IPS-20b (cell line): ENCODE measurements around the gene PTPRN2.
A peak's percentile ranks its signal among the peaks of the same experiment; 100 is the strongest.

Experiments used
- H3K27ac ChIP-seq: one replicate; pipeline ENCODE4 v1.5.1; 2013; ENCODE audit warnings: low read length
- H3K27me3 ChIP-seq: 2 replicates; pipeline ENCODE4 v1.6.1; 2013; ENCODE audit warnings: mild to moderate bottlenecking, low read length, inconsistent platforms; ENCODE audit not compliant: insufficient read depth
- H3K36me3 ChIP-seq: 2 replicates; pipeline ENCODE4 v1.6.1; 2013; ENCODE audit warnings: low read depth, mild to moderate bottlenecking, inconsistent platforms, low read length, moderate library complexity; ENCODE audit not compliant: insufficient read depth
- H3K4me1 ChIP-seq: 2 replicates; pipeline ENCODE4 v1.6.1; 2013; ENCODE audit warnings: mild to moderate bottlenecking, control low read depth, inconsistent platforms, low read length, moderate library complexity; ENCODE audit not compliant: insufficient read depth
- H3K4me3 ChIP-seq: 2 replicates; pipeline ENCODE4 v1.5.1; 2013; ENCODE audit warnings: mild to moderate bottlenecking, low read length, inconsistent platforms
- H3K9ac ChIP-seq: 2 replicates; pipeline ENCODE4 v1.6.1; 2013; ENCODE audit warnings: low read depth, mild to moderate bottlenecking, inconsistent platforms, low read length, moderate library complexity
- H3K9me3 ChIP-seq: 2 replicates; pipeline ENCODE4 v1.6.1; 2013; ENCODE audit warnings: mild to moderate bottlenecking, low read depth, low read length, inconsistent platforms; ENCODE audit not compliant: insufficient read depth

Gene PTPRN2

DNA sequence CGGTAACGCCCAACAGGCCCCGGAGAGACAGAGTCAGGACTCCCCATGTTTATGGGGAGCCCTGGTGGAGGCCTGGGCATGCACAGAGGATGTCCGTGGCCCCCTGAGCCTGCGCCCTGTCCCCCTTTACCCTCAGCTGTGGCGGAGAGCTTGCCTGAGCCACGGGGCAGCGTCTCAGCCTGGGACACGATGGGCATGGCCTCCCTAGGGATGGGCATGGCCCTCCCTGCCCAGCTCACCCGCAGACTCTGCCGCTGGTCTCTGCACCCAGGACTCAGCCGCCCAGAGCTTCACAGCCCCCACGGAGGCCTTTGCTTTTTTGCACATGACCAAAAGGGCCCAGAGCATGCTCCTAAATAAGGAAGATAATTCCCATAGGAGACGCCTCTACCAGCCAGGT is 394.2 kb downstream of the PTPRN2 start:
- no peak overlapping the region for H3K4me3 ChIP-seq
- no peak overlapping the region for H3K27ac ChIP-seq
- H3K9me3 ChIP-seq, result peaks cover 98% of the 10 kb centered on the region
- H3K4me1 ChIP-seq, result no peaks in the 10 kb centered on the region
- no peak overlapping the region for H3K9ac ChIP-seq
- no peaks in the 10 kb centered on the region for H3K36me3 ChIP-seq
- H3K27me3 ChIP-seq, result no peaks in the 10 kb centered on the region

DNA sequence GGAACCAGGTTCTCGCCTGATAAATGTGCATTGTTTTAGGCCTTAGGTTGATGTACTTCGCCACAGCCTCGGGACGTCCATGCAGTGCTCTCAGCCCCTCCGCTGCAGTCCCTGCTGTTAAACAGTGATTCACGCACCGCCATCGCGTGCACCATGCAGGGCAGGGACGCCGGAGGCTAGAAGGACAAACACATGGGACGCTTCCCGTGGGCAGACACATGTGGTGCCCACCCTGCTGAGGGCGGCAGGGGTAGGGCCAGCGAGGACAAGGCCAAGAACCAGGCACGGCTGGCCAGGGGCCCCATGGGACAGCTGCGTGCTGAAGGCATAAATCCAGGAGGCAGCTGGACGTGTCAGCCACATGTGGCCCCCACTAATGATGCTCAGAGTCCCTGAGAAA is 394.7 kb downstream of the PTPRN2 start:
- no peaks in the 10 kb centered on the region for H3K36me3 ChIP-seq
- peaks cover 94% of the 10 kb centered on the region for H3K9me3 ChIP-seq
- H3K27me3 ChIP-seq, result no peaks in the 10 kb centered on the region
- H3K27ac ChIP-seq, result no peak overlapping the region
- H3K9ac ChIP-seq, result no peak overlapping the region
- H3K4me1 ChIP-seq, result no peaks in the 10 kb centered on the region
- no peak overlapping the region for H3K4me3 ChIP-seq

DNA sequence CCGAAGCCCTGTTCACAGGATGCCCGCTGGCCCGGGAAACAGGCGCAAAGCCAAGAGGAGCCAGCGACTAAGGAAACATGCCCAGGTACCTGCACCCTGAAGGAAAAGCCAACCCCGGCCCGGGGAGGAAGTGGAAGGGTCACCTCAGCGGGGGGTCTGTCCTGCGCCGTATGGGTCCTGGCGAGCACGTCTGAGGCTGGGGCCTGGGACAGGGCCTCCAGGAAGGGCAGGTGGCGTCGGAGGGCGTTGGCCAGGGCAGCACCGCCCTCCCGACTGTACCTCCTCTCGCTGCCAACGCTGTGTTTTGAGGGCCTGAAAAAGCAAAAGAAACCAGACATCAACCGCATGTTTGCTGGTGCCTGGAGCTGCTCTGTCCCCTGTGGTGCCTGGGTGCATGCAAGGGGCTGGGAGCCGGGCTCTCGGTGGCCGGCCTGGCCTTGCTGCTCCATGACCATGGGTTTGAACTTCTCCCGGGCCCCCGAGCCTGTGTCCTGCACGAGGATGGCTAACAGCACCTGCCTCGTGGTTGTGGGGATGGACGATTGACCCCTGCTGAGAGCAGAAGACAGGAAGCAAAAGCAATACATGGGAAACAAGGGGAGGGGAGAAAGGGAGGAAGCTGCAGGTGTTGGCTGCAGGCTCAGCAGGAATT is 395.3 kb downstream of the PTPRN2 start:
- H3K27ac ChIP-seq, result no peak overlapping the region
- no peaks in the 10 kb centered on the region for H3K36me3 ChIP-seq
- no peak overlapping the region for H3K4me3 ChIP-seq
- H3K4me1 ChIP-seq, result no peaks in the 10 kb centered on the region
- peaks cover 94% of the 10 kb centered on the region for H3K9me3 ChIP-seq
- no peak overlapping the region for H3K9ac ChIP-seq
- H3K27me3 ChIP-seq, result no peaks in the 10 kb centered on the region

DNA sequence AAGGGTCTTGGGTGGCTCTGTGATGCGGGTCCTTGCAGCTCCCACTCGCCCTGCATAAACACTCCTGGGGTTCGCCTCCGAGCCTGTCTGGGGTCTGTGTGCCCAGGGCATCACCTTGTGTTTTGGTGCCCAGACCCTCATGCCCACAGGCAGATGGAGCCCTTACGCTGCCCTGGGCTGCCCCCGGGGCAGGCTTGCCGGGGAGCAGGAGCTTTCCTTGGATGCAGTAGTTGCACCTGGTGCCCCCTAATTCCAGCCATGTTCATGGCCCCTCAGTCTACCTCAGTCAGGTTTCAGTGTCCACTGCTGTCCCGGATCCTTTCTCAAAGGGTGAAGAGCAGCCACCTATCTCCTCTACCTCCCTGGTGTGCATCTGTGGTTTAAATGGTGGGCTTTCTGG is 396.0 kb downstream of the PTPRN2 start:
- Histone ChIP-seq H3K9me3 (peaks cover 94% of the 10 kb centered on the region), H3K36me3 (no peaks in the 10 kb centered on the region)

DNA sequence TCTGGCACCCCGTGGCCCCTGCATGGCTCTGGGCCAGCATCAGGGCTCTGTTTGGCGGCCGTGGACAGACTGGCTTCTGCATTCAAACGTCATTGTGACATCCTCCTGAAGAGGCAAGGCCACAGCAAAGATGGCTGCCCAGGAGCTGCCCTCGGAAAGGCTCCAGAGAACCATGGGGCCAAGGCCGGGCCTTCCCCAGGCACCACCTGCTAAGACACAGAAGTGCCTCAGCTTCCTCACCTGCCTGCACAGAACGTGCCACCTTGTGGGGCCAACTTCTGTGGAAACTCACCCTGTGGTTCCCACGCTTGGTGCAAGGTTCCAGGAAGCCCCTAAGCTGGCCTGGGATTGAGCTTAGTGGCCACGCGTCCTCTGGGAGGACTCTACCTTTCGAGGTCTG is 396.9 kb downstream of the PTPRN2 start:
- Histone ChIP-seq H3K9ac (no peak overlapping the region), H3K4me3 (no peak overlapping the region), H3K27me3 (no peaks in the 10 kb centered on the region), H3K36me3 (no peaks in the 10 kb centered on the region), H3K9me3 (peaks cover 93% of the 10 kb centered on the region), H3K4me1 (no peaks in the 10 kb centered on the region), H3K27ac (no peak overlapping the region)

More for the DNA sequence above, 396.0 kb downstream of the PTPRN2 start:
- H3K9ac ChIP-seq, result no peak overlapping the region
- H3K4me1 ChIP-seq, result no peaks in the 10 kb centered on the region
- no peak overlapping the region for H3K27ac ChIP-seq
- H3K4me3 ChIP-seq, result no peak overlapping the region
- no peaks in the 10 kb centered on the region for H3K27me3 ChIP-seq

GRCh38 chr7:158188676-158189075 is 398.9 kb downstream of the PTPRN2 start:
- H3K27me3 ChIP-seq, result no peaks in the 10 kb centered on the region
- H3K36me3 ChIP-seq, result no peaks in the 10 kb centered on the region
- no peak overlapping the region for H3K27ac ChIP-seq
- H3K4me1 ChIP-seq, result no peaks in the 10 kb centered on the region
- H3K9me3 ChIP-seq, result peaks cover 94% of the 10 kb centered on the region
- peak overlapping the region; percentile 18; the same call in 1 of the 2 replicates for H3K4me3 ChIP-seq
- no peak overlapping the region for H3K9ac ChIP-seq

DNA sequence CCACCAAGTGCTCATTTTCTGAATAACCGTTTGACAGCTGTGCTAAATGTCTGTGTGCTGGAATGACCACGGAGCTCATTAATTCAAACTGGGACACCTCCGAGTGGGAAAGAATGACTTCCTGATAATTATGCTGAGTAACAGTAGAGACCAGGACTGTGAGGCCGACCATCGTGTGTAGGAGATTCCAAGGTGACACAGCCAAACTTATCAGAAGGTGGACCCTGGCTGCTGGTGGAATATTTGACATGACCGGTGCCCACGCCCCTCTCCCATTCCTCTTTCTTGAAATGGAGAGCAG is 400.0 kb downstream of the PTPRN2 start:
- peaks cover 94% of the 10 kb centered on the region for H3K9me3 ChIP-seq
- no peaks in the 10 kb centered on the region for H3K27me3 ChIP-seq
- H3K27ac ChIP-seq, result no peak overlapping the region
- no peak overlapping the region for H3K9ac ChIP-seq
- H3K36me3 ChIP-seq, result no peaks in the 10 kb centered on the region
- no peaks in the 10 kb centered on the region for H3K4me1 ChIP-seq
- H3K4me3 ChIP-seq, result no peak overlapping the region

DNA sequence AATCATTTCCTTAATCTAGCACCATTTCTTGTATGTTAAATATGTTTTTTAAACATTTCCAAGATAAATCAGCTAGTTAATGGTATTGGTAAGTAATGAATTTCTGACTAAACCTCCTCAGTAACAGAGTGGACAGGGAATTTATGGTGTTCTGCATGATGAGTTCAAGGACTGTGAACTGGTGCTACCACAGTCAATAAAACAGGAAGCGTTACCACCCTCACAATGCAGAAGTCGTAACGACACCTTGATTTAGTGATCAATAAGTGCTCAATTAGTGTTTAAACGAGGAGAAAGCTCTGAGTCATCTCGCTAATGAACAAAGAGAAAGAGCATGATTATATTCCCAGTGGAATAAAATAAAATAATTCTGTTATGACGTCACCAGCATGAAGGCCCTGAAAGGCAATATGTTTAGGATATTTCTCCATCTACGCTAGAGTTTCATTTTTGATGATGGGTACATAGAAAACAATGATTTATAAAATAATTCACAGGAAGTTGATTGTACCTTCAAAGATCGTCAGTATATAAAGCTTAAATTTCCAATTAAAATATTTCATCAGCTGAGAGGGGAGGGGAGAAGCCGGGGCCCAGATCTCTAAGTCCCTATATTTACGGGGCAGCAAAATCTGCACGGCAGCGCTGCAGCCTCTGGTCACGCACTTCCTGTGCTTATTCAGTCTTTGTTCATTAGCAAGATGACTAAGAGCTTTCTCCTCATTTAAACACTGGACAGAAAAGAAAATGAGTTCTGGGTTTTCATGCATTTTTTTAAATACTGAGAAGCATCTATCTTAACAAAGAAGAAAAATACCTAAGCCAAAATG is 400.5 kb downstream of the PTPRN2 start:
- Histone ChIP-seq H3K27ac (no peak overlapping the region), H3K27me3 (no peaks in the 10 kb centered on the region), H3K9ac (no peak overlapping the region), H3K36me3 (no peaks in the 10 kb centered on the region), H3K9me3 (peaks cover 93% of the 10 kb centered on the region), H3K4me3 (no peak overlapping the region), H3K4me1 (no peaks in the 10 kb centered on the region)

- Histone ChIP-seq H3K9me3 (peaks cover 92% of the 10 kb centered on the region), H3K27ac (no peak overlapping the region), H3K4me3 (no peak overlapping the region), H3K36me3 (no peaks in the 10 kb centered on the region), H3K27me3 (no peaks in the 10 kb centered on the region), H3K4me1 (no peaks in the 10 kb centered on the region), H3K9ac (no peak overlapping the region)
Measured at GRCh38 chr7:158186406-158186805, 401.2 kb downstream of the PTPRN2 start.

- Histone ChIP-seq H3K27ac (no peak overlapping the region), H3K9me3 (peaks cover 92% of the 10 kb centered on the region), H3K36me3 (no peaks in the 10 kb centered on the region), H3K4me1 (no peaks in the 10 kb centered on the region), H3K9ac (no peak overlapping the region), H3K27me3 (no peaks in the 10 kb centered on the region), H3K4me3 (no peak overlapping the region)
Measured at GRCh38 chr7:158185653-158186052, 402.0 kb downstream of the PTPRN2 start.

DNA sequence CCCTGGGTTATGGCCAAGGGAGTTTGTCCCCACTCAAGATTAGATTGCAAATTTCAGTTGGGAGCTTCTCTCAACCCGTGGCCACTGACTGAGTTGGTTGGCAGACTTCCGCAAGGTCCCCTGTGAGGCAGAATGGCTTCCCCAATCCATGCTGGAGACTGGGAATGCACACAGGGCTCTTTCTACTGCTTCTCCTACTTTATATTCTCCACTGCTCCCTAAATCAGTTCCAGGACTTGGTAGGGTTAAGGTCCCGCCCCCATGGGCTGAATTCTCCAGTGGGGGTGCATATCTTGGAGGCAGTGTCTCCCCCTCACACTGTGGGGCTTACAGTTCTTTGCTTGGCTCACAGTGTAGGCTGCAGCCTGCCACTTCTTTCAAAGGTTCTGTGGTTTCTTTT is 404.2 kb downstream of the PTPRN2 start:
- no peak overlapping the region for H3K4me3 ChIP-seq
- no peaks in the 10 kb centered on the region for H3K4me1 ChIP-seq
- no peaks in the 10 kb centered on the region for H3K36me3 ChIP-seq
- peaks cover 92% of the 10 kb centered on the region for H3K9me3 ChIP-seq
- no peaks in the 10 kb centered on the region for H3K27me3 ChIP-seq
- H3K9ac ChIP-seq, result no peak overlapping the region
- no peak overlapping the region for H3K27ac ChIP-seq

DNA sequence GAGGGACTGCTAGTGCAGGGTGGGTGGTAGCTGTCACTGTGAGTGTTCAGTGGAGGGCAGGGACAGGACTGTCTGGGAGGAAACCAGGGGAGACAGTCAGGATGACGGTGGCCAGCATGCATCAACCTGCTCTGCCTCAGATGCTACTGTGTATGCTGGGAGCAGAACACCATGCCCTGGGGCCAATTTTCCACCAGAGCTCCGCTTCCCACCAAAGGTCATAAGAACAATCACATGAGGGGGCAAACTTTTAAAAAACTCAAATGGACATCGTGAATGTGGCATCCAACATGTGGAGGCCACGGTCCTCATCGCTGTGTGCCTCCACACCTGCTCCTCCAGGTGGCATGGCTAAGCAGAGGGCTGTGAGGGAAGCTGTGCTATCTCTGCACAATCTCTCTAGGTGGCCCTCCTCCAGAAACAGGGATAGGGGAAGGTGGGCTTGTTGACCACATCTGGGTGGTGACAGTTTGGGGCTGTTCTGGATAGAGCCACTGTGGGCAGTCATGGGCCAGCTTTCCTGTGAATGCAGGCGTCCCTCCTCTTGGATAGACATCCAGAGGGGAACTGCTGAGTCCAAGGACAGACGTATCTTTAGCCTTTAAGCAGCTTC is 411.0 kb downstream of the PTPRN2 start:
- no peak overlapping the region for H3K27ac ChIP-seq
- no peaks in the 10 kb centered on the region for H3K36me3 ChIP-seq
- H3K27me3 ChIP-seq, result no peaks in the 10 kb centered on the region
- H3K4me1 ChIP-seq, result no peaks in the 10 kb centered on the region
- H3K4me3 ChIP-seq, result no peak overlapping the region; the same call in 1 of the 2 replicates
- no peak overlapping the region for H3K9ac ChIP-seq
- peaks cover 98% of the 10 kb centered on the region for H3K9me3 ChIP-seq
